ENCODE data around the gene ODR4. TPM values are rescaled to one million over a fixed set of nuclear protein-coding genes. Genes with fewer than 3 reads are reported as not detected.

The ODR4 gene
- total RNA-seq, 1 experiment from 2014 or later: 7.9 TPM

GRCh38 chr1:186375929-186376319 is 286 bp downstream of the ODR4 start:
- CTCF ChIA-PET: no interaction called here
- Histone ChIP-seq H3K27me3 (ENCODE audit: low read length) (no peaks in the 10 kb centered on the region), H3K9ac (ENCODE audit: low read length) (peak overlapping the region; percentile 92), H3K4me3 (ENCODE audit: low read length) (peak overlapping the region; percentile 97), H3K4me1 (ENCODE audit: insufficient read depth, low read length) (peaks cover 15% of the 10 kb centered on the region), H3K9me2 (replicated peaks; ENCODE audit: low read length) (no peaks in the 10 kb centered on the region), H3F3A (ENCODE audit: low read length, unreplicated experiment) (no peaks in the 10 kb centered on the region), H3K36me3 (ENCODE audit: low read depth, low read length) (peaks cover 21% of the 10 kb centered on the region), H3K27ac (ENCODE audit: low read length) (peak overlapping the region; percentile 90), H3K9me3 (ENCODE audit: low read length) (no peaks in the 10 kb centered on the region), H4K20me1 (ENCODE audit: low read length) (peaks cover 14% of the 10 kb centered on the region; the same call in 1 of the 2 replicates), H3K4me2 (ENCODE audit: low read length) (peak overlapping the region; percentile 93), H2AFZ (ENCODE audit: low read length) (peak overlapping the region; percentile 86), H3K79me2 (ENCODE audit: low read length) (peaks cover 77% of the 10 kb centered on the region)
- POLR2A ChIA-PET (ENCODE audit: unreplicated experiment): no interaction called here
- intact Hi-C loops (cut with micrococcal nuclease): no loop called here
- TF ChIP-seq EZH2phosphoT487 (IDR thresholded peaks at IDR 0.05; ENCODE audit: borderline replicate concordance, low read length) (no peak), EZH2 (IDR thresholded peaks at IDR 0.05; ENCODE audit: low read length, unreplicated experiment) (no peak), CTCF (conservative IDR thresholded peaks at IDR 0.05; ENCODE audit: low read depth, low read length) (no peak)
- DNase-seq (no peak), ATAC-seq (peak; percentile 21)
- TSS peak; percentile 61 for BruUV-seq (replicated peaks)

- intact Hi-C loops (cut with micrococcal nuclease): no loop called here
- Histone ChIP-seq H3K9me3 (ENCODE audit: low read length) (no peaks in the 10 kb centered on the region), H3K79me2 (ENCODE audit: low read length) (no peaks in the 10 kb centered on the region), H3K9ac (ENCODE audit: low read length) (no peak overlapping the region), H4K20me1 (ENCODE audit: low read length) (no peaks in the 10 kb centered on the region), H3K4me2 (ENCODE audit: low read length) (no peak overlapping the region), H3K9me2 (replicated peaks; ENCODE audit: low read length) (no peaks in the 10 kb centered on the region), H3K36me3 (ENCODE audit: low read depth, low read length) (peaks cover 21% of the 10 kb centered on the region), H3K4me1 (ENCODE audit: insufficient read depth, low read length) (no peaks in the 10 kb centered on the region), H3K27ac (ENCODE audit: low read length) (no peak overlapping the region), H3K27me3 (ENCODE audit: low read length) (no peaks in the 10 kb centered on the region), H2AFZ (ENCODE audit: low read length) (no peak overlapping the region), H3F3A (ENCODE audit: low read length, unreplicated experiment) (no peaks in the 10 kb centered on the region), H3K4me3 (ENCODE audit: low read length) (no peak overlapping the region)
- DNase-seq (no peak), ATAC-seq (no peak)
- TF ChIP-seq EZH2 (IDR thresholded peaks at IDR 0.05; ENCODE audit: low read length, unreplicated experiment): no peak
- TF ChIP-seq EZH2phosphoT487 (IDR thresholded peaks at IDR 0.05; ENCODE audit: borderline replicate concordance, low read length): no peak
- no peak for TF ChIP-seq CTCF (conservative IDR thresholded peaks at IDR 0.05; ENCODE audit: low read depth, low read length)
- ChIA-PET CTCF (no interaction called here), POLR2A (ENCODE audit: unreplicated experiment) (no interaction called here)
- BruUV-seq (replicated peaks): no TSS peak
Measured at GRCh38 chr1:186386725-186387383, 11.2 kb downstream of the ODR4 start.

- H3K9me2 ChIP-seq (replicated peaks; ENCODE audit: low read length): no peaks in the 10 kb centered on the region
- POLR2A ChIA-PET (ENCODE audit: unreplicated experiment): no interaction called here
- CTCF ChIA-PET: no interaction called here
- no peaks in the 10 kb centered on the region for H3F3A ChIP-seq (ENCODE audit: low read length, unreplicated experiment)
- no TSS peak for BruUV-seq (replicated peaks)
- TF ChIP-seq EZH2 (IDR thresholded peaks at IDR 0.05; ENCODE audit: low read length, unreplicated experiment): no peak
- TF ChIP-seq EZH2phosphoT487 (IDR thresholded peaks at IDR 0.05; ENCODE audit: borderline replicate concordance, low read length): no peak
- no peak for TF ChIP-seq CTCF (conservative IDR thresholded peaks at IDR 0.05; ENCODE audit: low read depth, low read length)
- H3K27ac ChIP-seq (ENCODE audit: low read length): no peak overlapping the region
- no peak overlapping the region for H3K9ac ChIP-seq (ENCODE audit: low read length)
- intact Hi-C loops (cut with micrococcal nuclease): no loop called here
- H4K20me1 ChIP-seq (ENCODE audit: low read length): no peaks in the 10 kb centered on the region
- no peaks in the 10 kb centered on the region for H3K9me3 ChIP-seq (ENCODE audit: low read length)
- H3K4me2 ChIP-seq (ENCODE audit: low read length): no peak overlapping the region
- H2AFZ ChIP-seq (ENCODE audit: low read length): no peak overlapping the region
- H3K36me3 ChIP-seq (ENCODE audit: low read depth, low read length): peaks cover 23% of the 10 kb centered on the region
- no peaks in the 10 kb centered on the region for H3K27me3 ChIP-seq (ENCODE audit: low read length)
- H3K4me3 ChIP-seq (ENCODE audit: low read length): no peak overlapping the region
- no peaks in the 10 kb centered on the region for H3K79me2 ChIP-seq (ENCODE audit: low read length)
- H3K4me1 ChIP-seq (ENCODE audit: insufficient read depth, low read length): no peaks in the 10 kb centered on the region
- ATAC-seq (no peak), DNase-seq (no peak)
Measured at GRCh38 chr1:186390925-186391324, 15.3 kb downstream of the ODR4 start.

Data from PC-3 (cell line).